ENCODE measurements around the gene MORF4L2. TPM values are rescaled to one million over a fixed set of nuclear protein-coding genes. Genes with fewer than 3 reads are reported as not detected.
"Not testable (repeated sequence)": the region's sequence is repeated elsewhere in the genome, so short reads cannot be mapped to it uniquely, and the experiment has no call there.

The MORF4L2 gene
- total RNA-seq, 1 donor from 2014 or later: 166 TPM

- Histone ChIP-seq H3K4me3 (no peak overlapping the region), H3K27me3 (ENCODE audit: low read depth) (no peaks in the 10 kb centered on the region), H3K4me1 (no peaks in the 10 kb centered on the region), H3K9me3 (no peaks in the 10 kb centered on the region), H3K27ac (no peak overlapping the region), H3K36me3 (no peaks in the 10 kb centered on the region)
- ATAC-seq (no peak), DNase-seq (no peak)
- no peak for TF ChIP-seq CTCF (IDR thresholded peaks at IDR 0.05)
- intact Hi-C loops (cut with DNase I): no loop called here
Observed at GRCh38 chrX:103663981-103664762, 22.3 kb downstream of the MORF4L2 start.

DNA sequence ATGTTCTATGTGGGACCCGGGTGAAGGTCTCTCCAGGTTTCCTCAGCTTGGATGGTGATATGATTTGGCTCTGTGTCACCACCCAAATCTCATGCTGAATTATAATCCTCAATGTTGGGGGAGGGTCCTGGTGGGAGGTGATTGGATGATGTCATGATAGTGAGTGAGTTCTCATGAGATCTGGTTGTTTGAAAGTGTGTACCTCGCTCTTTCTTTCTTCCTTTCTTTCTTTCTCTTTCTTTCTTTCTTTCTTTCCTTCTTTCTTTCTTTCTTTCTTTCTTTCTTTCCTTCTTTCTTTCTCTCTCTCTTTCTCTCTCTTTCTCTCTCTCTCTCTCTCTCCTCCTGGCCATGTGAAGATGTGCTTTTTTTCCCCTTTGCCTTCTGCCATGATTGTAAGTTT lies 27.0 kb downstream of the MORF4L2 start:
- H3K4me3 ChIP-seq; H3K36me3 ChIP-seq; H3K9me3 ChIP-seq; H3K27me3 ChIP-seq (ENCODE audit: low read depth); intact Hi-C loops (cut with DNase I); H3K4me1 ChIP-seq; ATAC-seq; DNase-seq; H3K27ac ChIP-seq: not testable (repeated sequence)

GRCh38 chrX:103658681-103659433 lies 27.6 kb downstream of the MORF4L2 start:
- Histone ChIP-seq H3K4me3 (no peak overlapping the region), H3K4me1 (no peaks in the 10 kb centered on the region), H3K36me3 (no peaks in the 10 kb centered on the region), H3K27ac (no peak overlapping the region), H3K9me3 (no peaks in the 10 kb centered on the region), H3K27me3 (ENCODE audit: low read depth) (no peaks in the 10 kb centered on the region)
- ATAC-seq (no peak), DNase-seq (no peak)
- intact Hi-C loops (cut with DNase I): no loop called here
- no peak for TF ChIP-seq CTCF (IDR thresholded peaks at IDR 0.05)

DNA sequence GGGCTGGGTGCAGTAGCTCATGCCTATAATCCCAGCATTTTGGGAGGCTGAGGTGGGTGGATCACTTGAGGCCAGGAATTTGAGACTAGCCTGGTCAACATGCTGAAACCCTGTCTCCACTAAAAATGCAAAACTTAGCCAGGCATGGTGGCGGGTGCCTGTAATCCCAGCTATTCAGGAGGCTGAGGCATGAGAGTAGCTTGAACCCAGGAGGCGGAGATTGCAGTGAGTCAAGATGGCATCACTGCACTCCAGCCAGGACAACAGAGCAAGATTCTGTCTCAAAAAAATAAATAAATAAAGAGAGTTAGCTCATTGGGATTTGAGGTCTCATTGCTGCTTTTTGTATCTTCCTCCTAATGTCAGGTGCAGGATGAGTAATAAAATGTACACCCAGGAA lies 29.4 kb downstream of the MORF4L2 start:
- intact Hi-C loops (cut with DNase I); H3K27me3 ChIP-seq (ENCODE audit: low read depth); H3K4me3 ChIP-seq: not testable (repeated sequence)

GRCh38 chrX:103656617-103657016 lies 29.9 kb downstream of the MORF4L2 start:
- no peak for DNase-seq

More for the DNA sequence above, 29.4 kb downstream of the MORF4L2 start:
- H3K36me3 ChIP-seq, H3K4me1 ChIP-seq, H3K9me3 ChIP-seq, H3K27ac ChIP-seq, ATAC-seq, DNase-seq: not testable (repeated sequence)

GRCh38 chrX:103655230-103656000 lies 31.1 kb downstream of the MORF4L2 start:
- intact Hi-C loops (cut with DNase I); H3K36me3 ChIP-seq; H3K4me1 ChIP-seq; ATAC-seq; H3K9me3 ChIP-seq; H3K4me3 ChIP-seq; DNase-seq; H3K27ac ChIP-seq; H3K27me3 ChIP-seq (ENCODE audit: low read depth): not testable (repeated sequence)

More at GRCh38 chrX:103656617-103657016, 29.9 kb downstream of the MORF4L2 start:
- H3K27ac ChIP-seq: no peak overlapping the region
- no peak overlapping the region for H3K4me3 ChIP-seq
- no peak for ATAC-seq
- H3K27me3 ChIP-seq (ENCODE audit: low read depth): no peaks in the 10 kb centered on the region
- no peaks in the 10 kb centered on the region for H3K9me3 ChIP-seq
- no peaks in the 10 kb centered on the region for H3K4me1 ChIP-seq
- no peak for TF ChIP-seq CTCF (IDR thresholded peaks at IDR 0.05)
- no peaks in the 10 kb centered on the region for H3K36me3 ChIP-seq
- intact Hi-C loops (cut with DNase I): no loop called here

Measured in lower lobe of right lung (tissue), 2 donors.